Lower lobe of right lung (tissue), 2 donors: Measurements from ENCODE around the gene FRMD4A. TPM values are rescaled to one million over a fixed set of nuclear protein-coding genes. Genes with fewer than 3 reads are reported as not detected.

ENCODE experiments used
- ATAC-seq, 2 donors: fragments of 200-7000 bp; cut with Tn5 transposase; one replicate each; pipeline ENCODE4 v1.9.1; 2020 to 2022; ENCODE audit warnings: mild to moderate bottlenecking in 2 of 2, moderate library complexity in 2 of 2
- DNase-seq: peaks from one replicate; pipeline ENCODE4 v3.0.0-alpha.2; 2020
- H3K27ac ChIP-seq: fragments of 200-600 bp; one replicate; pipeline ENCODE4 v1.8.0; 2022
- H3K27me3 ChIP-seq: fragments of 200-600 bp; one replicate; pipeline ENCODE4 v1.8.0; 2022; ENCODE audit warnings: low read depth
- H3K36me3 ChIP-seq: fragments of 200-600 bp; one replicate; pipeline ENCODE4 v1.8.0; 2022; ENCODE audit warnings: mild to moderate bottlenecking
- H3K4me1 ChIP-seq: fragments of 200-600 bp; one replicate; pipeline ENCODE4 v1.8.0; 2022
- H3K4me3 ChIP-seq: fragments of 200-600 bp; one replicate; pipeline ENCODE4 v1.8.0; 2022; ENCODE audit warnings: mild to moderate bottlenecking
- H3K9me3 ChIP-seq: fragments of 200-600 bp; one replicate; pipeline ENCODE4 v1.8.0; 2022
- intact Hi-C: fragments of 100-400 bp; cut with DNase I; formaldehyde crosslinking; loops from one replicate; pipeline ENCODE4 v1.11.0; 2022
- total RNA-seq: library from RNA; stranded (reverse); fragmentation: NEBNext Ultra II Directional; extraction: Animal tissue kit (Norgen Biotek cat#: 25700); gene quantifications from one replicate; pipeline ENCODE4 v1.2.1, GENCODE V29; 2021
- TF ChIP-seq, protein P1 (sequence below): fragments of 200-600 bp; IDR thresholded peaks from one replicate; pipeline ENCODE4 v1.8.0; 2022; ENCODE audit warnings: antibody characterized with exemption, mild to moderate bottlenecking
- donor health status: DM: no; HTN: yes; CAD: no; lungs with severe emphysema.

The FRMD4A gene
- total RNA-seq, 1 donor from 2014 or later: 64.8 TPM

DNA sequence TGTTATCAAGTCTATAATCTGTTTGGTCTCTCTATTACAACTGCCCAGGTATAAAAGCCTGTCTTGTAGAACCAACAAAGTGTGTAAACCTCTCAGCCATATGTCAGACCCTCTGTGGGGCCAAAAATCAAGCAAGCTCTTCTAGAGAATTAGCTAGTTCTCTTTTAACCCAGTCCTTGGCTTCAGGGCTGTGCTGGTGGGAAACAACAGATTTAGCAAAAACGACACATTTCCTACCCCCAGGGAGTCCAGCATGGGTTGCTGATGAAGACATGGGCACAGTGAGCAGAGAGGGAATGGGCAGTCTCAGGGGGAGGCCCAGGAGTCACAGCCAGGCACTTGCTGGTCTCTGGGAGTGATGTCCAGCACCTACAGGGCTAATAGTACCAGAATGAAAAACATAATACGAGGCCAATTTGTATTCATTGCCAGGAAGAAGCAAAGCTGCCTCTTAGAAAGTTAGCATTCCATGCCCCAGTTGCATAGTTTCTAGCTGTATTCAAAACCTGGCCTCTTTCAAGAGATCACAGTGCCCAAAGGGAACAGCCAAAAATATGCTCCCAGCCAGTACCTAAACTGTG, 80.1 kb downstream of the FRMD4A start:
- H3K36me3 ChIP-seq: no peaks in the 10 kb centered on the region
- H3K4me3 ChIP-seq: no peak overlapping the region
- DNase-seq (no peak), ATAC-seq (no peak)
- H3K9me3 ChIP-seq: no peaks in the 10 kb centered on the region
- H3K27ac ChIP-seq: no peak overlapping the region
- H3K4me1 ChIP-seq: no peaks in the 10 kb centered on the region
- TF ChIP-seq, protein P1, sequence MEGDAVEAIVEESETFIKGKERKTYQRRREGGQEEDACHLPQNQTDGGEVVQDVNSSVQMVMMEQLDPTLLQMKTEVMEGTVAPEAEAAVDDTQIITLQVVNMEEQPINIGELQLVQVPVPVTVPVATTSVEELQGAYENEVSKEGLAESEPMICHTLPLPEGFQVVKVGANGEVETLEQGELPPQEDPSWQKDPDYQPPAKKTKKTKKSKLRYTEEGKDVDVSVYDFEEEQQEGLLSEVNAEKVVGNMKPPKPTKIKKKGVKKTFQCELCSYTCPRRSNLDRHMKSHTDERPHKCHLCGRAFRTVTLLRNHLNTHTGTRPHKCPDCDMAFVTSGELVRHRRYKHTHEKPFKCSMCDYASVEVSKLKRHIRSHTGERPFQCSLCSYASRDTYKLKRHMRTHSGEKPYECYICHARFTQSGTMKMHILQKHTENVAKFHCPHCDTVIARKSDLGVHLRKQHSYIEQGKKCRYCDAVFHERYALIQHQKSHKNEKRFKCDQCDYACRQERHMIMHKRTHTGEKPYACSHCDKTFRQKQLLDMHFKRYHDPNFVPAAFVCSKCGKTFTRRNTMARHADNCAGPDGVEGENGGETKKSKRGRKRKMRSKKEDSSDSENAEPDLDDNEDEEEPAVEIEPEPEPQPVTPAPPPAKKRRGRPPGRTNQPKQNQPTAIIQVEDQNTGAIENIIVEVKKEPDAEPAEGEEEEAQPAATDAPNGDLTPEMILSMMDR: no peak
- H3K27me3 ChIP-seq: no peaks in the 10 kb centered on the region
- intact Hi-C loops: no loop called here

DNA sequence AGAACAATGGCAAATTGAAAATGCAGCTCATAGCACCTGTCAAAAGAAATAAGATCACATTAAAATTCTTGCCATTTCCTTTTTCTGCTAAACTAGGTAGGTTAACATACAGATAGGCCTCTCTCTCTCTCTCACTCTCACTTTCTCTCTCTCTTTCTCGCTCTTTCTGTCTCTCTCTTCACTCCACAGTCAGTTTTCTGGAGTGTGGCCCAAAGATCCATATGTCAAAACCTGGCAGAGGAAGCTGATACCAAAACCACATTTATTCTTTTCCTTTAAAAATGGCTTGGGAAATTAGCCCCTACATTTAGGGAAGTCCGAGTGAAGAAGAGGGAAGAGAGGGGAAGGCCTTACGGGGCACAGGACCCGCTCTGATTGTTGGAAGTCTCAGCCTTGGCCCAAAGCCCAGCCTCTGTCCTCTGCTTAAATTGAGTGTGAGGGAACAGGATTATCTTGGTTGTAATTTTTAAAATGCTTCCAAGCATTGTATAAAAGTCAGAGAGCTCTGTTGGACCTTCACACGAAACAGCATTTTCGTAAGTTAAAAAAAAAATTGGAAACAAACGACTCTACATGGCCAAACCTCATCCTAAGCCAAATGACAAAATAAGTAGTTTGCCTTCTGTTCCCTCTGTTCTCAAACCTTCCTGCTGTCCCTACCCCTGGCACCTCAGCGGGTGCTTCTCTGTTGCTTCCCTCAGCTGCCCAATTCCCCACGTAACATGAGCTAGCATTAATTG, 83.2 kb downstream of the FRMD4A start:
- H3K27ac ChIP-seq: no peak overlapping the region
- no peaks in the 10 kb centered on the region for H3K36me3 ChIP-seq
- no peak overlapping the region for H3K4me3 ChIP-seq
- ATAC-seq: no peak
- no peak for DNase-seq
- H3K9me3 ChIP-seq: no peaks in the 10 kb centered on the region
- no peaks in the 10 kb centered on the region for H3K27me3 ChIP-seq
- H3K4me1 ChIP-seq: no peaks in the 10 kb centered on the region
- TF ChIP-seq, protein P1: no peak
- intact Hi-C loops: no loop called here

DNA sequence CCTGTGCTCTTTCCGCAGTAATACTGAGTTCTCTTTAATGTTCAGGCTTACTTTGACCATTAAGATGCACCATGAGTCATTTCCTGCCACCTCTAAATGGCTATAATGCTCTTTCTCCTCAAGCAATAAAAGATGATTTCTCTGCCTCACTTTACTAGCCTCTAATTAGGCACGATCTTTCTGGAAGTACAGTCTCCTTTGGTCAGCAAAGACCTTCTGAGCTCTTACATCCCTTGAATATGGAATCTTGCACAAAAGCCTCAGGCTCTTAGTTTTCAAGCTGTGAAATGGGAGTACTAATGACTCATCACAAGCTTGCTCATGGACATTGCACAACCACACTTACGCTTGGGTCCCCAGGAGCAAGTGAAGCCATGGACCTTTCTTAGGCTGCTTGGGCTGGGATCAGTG, 85.9 kb downstream of the FRMD4A start:
- no peak overlapping the region for H3K27ac ChIP-seq
- ATAC-seq (no peak), DNase-seq (no peak)
- H3K4me3 ChIP-seq: no peak overlapping the region
- H3K27me3 ChIP-seq: peaks cover 6% of the 10 kb centered on the region
- H3K36me3 ChIP-seq: no peaks in the 10 kb centered on the region
- TF ChIP-seq, protein P1: no peak
- no peaks in the 10 kb centered on the region for H3K9me3 ChIP-seq
- intact Hi-C loops: no loop called here
- H3K4me1 ChIP-seq: no peaks in the 10 kb centered on the region

DNA sequence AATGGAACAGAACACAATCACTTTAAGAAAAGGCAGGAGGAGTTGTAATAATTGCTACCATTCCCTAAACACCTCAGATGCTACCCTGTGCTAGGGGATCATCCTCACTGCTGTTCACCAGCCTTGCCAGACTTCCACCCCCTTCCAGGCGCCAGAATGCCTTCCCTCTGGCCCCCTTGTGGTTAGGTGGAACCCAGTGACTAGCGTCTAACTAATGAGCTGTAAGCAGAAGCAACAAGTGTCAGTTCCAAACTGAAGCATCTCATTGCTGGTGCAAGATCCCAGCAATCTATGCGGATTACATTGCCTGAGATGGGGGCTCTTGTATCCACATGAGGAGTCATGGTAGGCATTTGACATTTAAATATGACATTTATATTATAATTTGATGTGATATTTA, 86.6 kb downstream of the FRMD4A start:
- Histone ChIP-seq H3K27ac (no peak overlapping the region), H3K27me3 (peaks cover 6% of the 10 kb centered on the region), H3K36me3 (no peaks in the 10 kb centered on the region), H3K9me3 (no peaks in the 10 kb centered on the region), H3K4me3 (no peak overlapping the region), H3K4me1 (no peaks in the 10 kb centered on the region)
- no peak for DNase-seq
- intact Hi-C loops: no loop called here
- TF ChIP-seq, protein P1: no peak
- no peak for ATAC-seq

DNA sequence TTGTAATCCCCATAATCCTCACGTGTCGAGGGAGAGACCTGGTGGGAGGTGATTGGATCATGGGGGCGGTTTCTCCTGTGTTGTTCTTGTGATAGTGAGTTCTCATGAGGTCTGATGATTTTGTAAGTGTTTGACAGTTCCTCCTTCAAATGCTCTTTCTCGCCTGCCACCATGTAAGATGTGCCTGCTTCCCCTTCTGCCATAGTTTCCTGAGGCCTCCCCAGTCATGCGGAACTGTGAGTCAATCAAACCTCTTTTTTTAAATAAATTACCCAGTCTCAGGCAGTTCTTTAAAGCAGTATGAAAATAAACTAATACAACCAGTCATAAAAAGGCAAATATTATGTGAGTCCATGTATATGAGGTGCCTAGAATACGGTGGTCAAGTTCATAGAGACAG, 87.5 kb downstream of the FRMD4A start:
- Histone ChIP-seq H3K9me3 (no peaks in the 10 kb centered on the region), H3K27me3 (peaks cover 6% of the 10 kb centered on the region), H3K4me3 (no peak overlapping the region), H3K4me1 (no peaks in the 10 kb centered on the region), H3K36me3 (no peaks in the 10 kb centered on the region), H3K27ac (no peak overlapping the region)
- no peak for ATAC-seq
- DNase-seq: no peak
- intact Hi-C loops: no loop called here
- TF ChIP-seq, protein P1: no peak
